K562 (cell line): ENCODE results near the gene ELAC2. TPM values are rescaled to one million over a fixed set of nuclear protein-coding genes. Genes with fewer than 3 reads are reported as not detected.

Experiments used
- ATAC-seq: fragments of 200-7000 bp; cut with Tn5 transposase; 3 replicates; pipeline ENCODE4 v1.9.1; 2020; ENCODE audit warnings: moderate library complexity
- BruUV-seq: library from RNA; stranded (reverse); fragments of 400-500 nt; replicated peaks from 2 replicates; lab custom pipeline; 2021; lab: Mats Ljungman, UMichigan
- CTCF ChIA-PET: fragments of 300-600 bp; formaldehyde crosslinking; extraction: SDS; loops from one replicate; lab custom pipeline; 2021; ENCODE audit warnings: low intra/inter-chr PET ratio; lab: Yijun Ruan, JAX
- POLR2A ChIA-PET: fragments of 300-600, 350-650 bp; sonication (Branson Sonifier 250); formaldehyde crosslinking; extraction: SDS; loops from one replicate; lab custom pipeline; 2021; ENCODE audit warnings: antibody characterized with exemption, inconsistent platforms; lab: Yijun Ruan, JAX
- DNase-seq, 4 experiments: peaks; one replicate each; pipeline versions ENCODE4 v3.0.0 to v3.0.0-alpha.2; 2011 to 2018; ENCODE audit warnings: low spot score in 3 of 4, mixed read lengths in 3 of 4; ENCODE audit errors: extremely low read depth in 1 of 4
- FAIRE-seq: peaks from 2 replicates; lab custom pipeline; 2011; peaks lifted over from hg19 to GRCh38; lab: Jason Lieb, UNC
- H2AFZ ChIP-seq: 2 replicates; pipeline ENCODE4 v1.6.0; 2011; ENCODE audit warnings: low read depth, low read length, control low read depth, inconsistent platforms
- H3K27ac ChIP-seq: fragments of 200-600 bp; 3 replicates; pipeline ENCODE4 v1.8.0; 2011; ENCODE audit warnings: low read depth, mild to moderate bottlenecking, control low read depth, inconsistent platforms, low read length, moderate library complexity, mixed read lengths; ENCODE audit errors: extremely low read depth
- H3K27me3 ChIP-seq, 2 experiments: fragments of 300-600 bp in 1 of 2; 2 replicates in 1 of 2; 3 replicates in 1 of 2; pipeline versions ENCODE4 v1.6.0 to v1.8.0; 2011; ENCODE audit warnings: inconsistent platforms in 2 of 2, low read length in 2 of 2, mild to moderate bottlenecking in 1 of 2, mixed read lengths in 1 of 2, moderate library complexity in 1 of 2; ENCODE audit not compliant: control insufficient read depth in 2 of 2, insufficient read depth in 2 of 2
- H3K36me3 ChIP-seq: fragments of 300-600 bp; 3 replicates; pipeline ENCODE4 v1.8.0; 2011; ENCODE audit warnings: mild to moderate bottlenecking, low read length, inconsistent platforms; ENCODE audit not compliant: control insufficient read depth, insufficient read depth
- H3K4me1 ChIP-seq, 2 experiments: fragments of 200-600 bp in 1 of 2; replicated peaks in 1 of 2; 2 replicates in 1 of 2; 3 replicates in 1 of 2; pipeline versions ENCODE4 v1.5.1 to v1.8.0; 2011; ENCODE audit warnings: inconsistent platforms in 2 of 2, low read length in 2 of 2, mild to moderate bottlenecking in 1 of 2, mixed read lengths in 1 of 2, moderate library complexity in 1 of 2; ENCODE audit not compliant: control insufficient read depth in 2 of 2, insufficient read depth in 2 of 2
- H3K4me2 ChIP-seq: 2 replicates; pipeline ENCODE4 v1.6.1; 2011; ENCODE audit warnings: low read length, control low read depth, inconsistent platforms, mixed read lengths; ENCODE audit not compliant: insufficient read depth
- H3K4me3 ChIP-seq: fragments of 200-600 bp; sonication (generic), shearing (Covaris generic); 2 replicates; pipeline ENCODE4 v1.5.1; 2016; ENCODE audit warnings: control low read depth, inconsistent platforms
- H3K79me2 ChIP-seq: fragments of 200-600 bp; 3 replicates; pipeline ENCODE4 v1.8.0; 2011; ENCODE audit warnings: low read length, inconsistent platforms; ENCODE audit not compliant: control insufficient read depth, insufficient read depth
- H3K9ac ChIP-seq, 2 experiments: 2 replicates each; pipeline versions ENCODE4 v1.6.0 to v1.6.1; 2011; ENCODE audit warnings: low read depth in 2 of 2, low read length in 2 of 2, control low read depth in 1 of 2, inconsistent platforms in 1 of 2, mild to moderate bottlenecking in 1 of 2, mixed read lengths in 1 of 2; ENCODE audit not compliant: insufficient read depth in 1 of 2
- H3K9me1 ChIP-seq: one replicate; pipeline ENCODE4 v1.6.0; 2011; ENCODE audit warnings: inconsistent platforms, mild to moderate bottlenecking, low read length, moderate library complexity; ENCODE audit not compliant: control insufficient read depth, insufficient read depth
- H3K9me3 ChIP-seq: replicated peaks from 2 replicates; pipeline ENCODE4 v1.5.1; 2011; ENCODE audit warnings: low read depth, low read length, inconsistent platforms; ENCODE audit not compliant: control insufficient read depth, insufficient read depth
- H4K20me1 ChIP-seq: replicated peaks from 2 replicates; pipeline ENCODE4 v1.6.1; 2011; ENCODE audit warnings: low read length, inconsistent platforms, mixed read lengths; ENCODE audit not compliant: control insufficient read depth, insufficient read depth
- ESRRA ChIP-seq: fragments of 450-650 bp; IDR thresholded peaks from 2 replicates; pipeline ENCODE4 v1.6.1; 2014; ENCODE audit warnings: low read depth, mild to moderate bottlenecking, moderate library complexity, borderline replicate concordance
- FOSL1 ChIP-seq: fragments of 200-800 bp; sonication (Bioruptor generic); conservative IDR thresholded peaks from 2 replicates; pipeline ENCODE4 v1.6.1; 2016; ENCODE audit warnings: missing genetic modification characterization, missing compliant biosample characterization
- MITF ChIP-seq: IDR thresholded peaks from 2 replicates; pipeline ENCODE4 v1.6.1; 2014; ENCODE audit warnings: antibody characterized with exemption
- STAG1 ChIP-seq: sonication (generic); formaldehyde crosslinking; IDR thresholded peaks from 2 replicates; pipeline ENCODE4 v1.5.0; 2020; ENCODE audit warnings: missing genetic modification reagents, borderline replicate concordance
- SUPT5H ChIP-seq: fragments of 450-650 bp; IDR thresholded peaks from 2 replicates; pipeline ENCODE4 v1.6.1; 2016
- TAF1 ChIP-seq: IDR thresholded peaks from 2 replicates; pipeline ENCODE4 v1.6.1; 2011; ENCODE audit warnings: mild to moderate bottlenecking, low read length, moderate library complexity; ENCODE audit not compliant: insufficient read depth, control insufficient read depth, severe bottlenecking; ENCODE audit errors: extremely low read depth
- TAF15 ChIP-seq: fragments of 200-400 bp; formaldehyde crosslinking; IDR thresholded peaks from 2 replicates; pipeline ENCODE4 v1.6.1; 2017; ENCODE audit warnings: mild to moderate bottlenecking, low read depth, low read length, moderate library complexity
- TRIM28 ChIP-seq: fragments of 450-650 bp; IDR thresholded peaks from 2 replicates; pipeline ENCODE4 v1.6.1; 2017
- ZNF76 ChIP-seq: fragments of 250-450 bp; sonication (Bioruptor Pico); IDR thresholded peaks from 2 replicates; pipeline ENCODE4 v1.4.0; 2020; ENCODE audit warnings: mild to moderate bottlenecking, moderate library complexity, borderline replicate concordance
- WGBS: fragments of 100-300 bp; shearing (Covaris generic); methylation state at CpG from one replicate; pipeline ENCODE4 v1.1.6; 2016; ENCODE audit warnings: low coverage, mixed read lengths; ENCODE audit not compliant: insufficient coverage; ENCODE audit errors: missing lambda C conversion rate; 5-methylcytosine and 5-hydroxymethylcytosine counted together
- in situ Hi-C: fragments of 300-500 bp; cut with MboI; formaldehyde crosslinking; loops from 4 replicates; pipeline ENCODE4 v1.15.0; 2018; ENCODE audit warnings: inconsistent platforms, mixed read lengths
- intact Hi-C: fragments of 100-400 bp; cut with micrococcal nuclease; formaldehyde crosslinking; loops from 2 replicates; pipeline ENCODE4 v1.14.2; 2022
- polyA plus RNA-seq, 8 experiments: library from polyadenylated mRNA; depleted of rRNA in 4 of 8; stranded (reverse) in 5 of 8; unstranded in 3 of 8; fragments of >200 nt; fragmentation: Nextera tagmentation in 2 of 8; fragmentation: Illumina TruSeq in 1 of 8; extraction: Ambion mirVana in 2 of 8; extraction: Trizol in 1 of 8; gene quantifications; 2 replicates each; pipeline versions ENCODE4 v1.2.1 to v1.2.3, GENCODE V29; 2011 to 2014; ENCODE audit warnings: inconsistent platforms in 1 of 8, missing spikeins in 1 of 8
- total RNA-seq, 7 experiments: library from RNA; depleted of rRNA in 6 of 7; stranded (reverse); fragments of >200 nt in 6 of 7; fragmentation: Illumina TruSeq in 2 of 7; extraction: Trizol in 2 of 7; gene quantifications; 2 replicates each; pipeline versions ENCODE4 v1.2.1 to v1.2.3, GENCODE V29; 2011 to 2021; ENCODE audit warnings: low replicate concordance in 1 of 7
- TF ChIP-seq, protein P1 (sequence below): fragments of 200-800 bp; sonication (Bioruptor generic); IDR thresholded peaks from 2 replicates; pipeline ENCODE4 v1.6.1; 2016; ENCODE audit warnings: missing genetic modification characterization, missing compliant biosample characterization
- TF ChIP-seq, protein P2 (sequence below): fragments of 250-450 bp; sonication (Bioruptor Pico); IDR thresholded peaks from 2 replicates; pipeline ENCODE4 v1.9.0; 2021; ENCODE audit warnings: mild to moderate bottlenecking, inconsistent platforms

ELAC2 gene
- total and polyA plus RNA-seq, 9 of the 15 experiments (the other 6 are each of a cell fraction or from before 2014, with no cell fraction given) = 4.5 to 129 (median 70.6) TPM

DNA sequence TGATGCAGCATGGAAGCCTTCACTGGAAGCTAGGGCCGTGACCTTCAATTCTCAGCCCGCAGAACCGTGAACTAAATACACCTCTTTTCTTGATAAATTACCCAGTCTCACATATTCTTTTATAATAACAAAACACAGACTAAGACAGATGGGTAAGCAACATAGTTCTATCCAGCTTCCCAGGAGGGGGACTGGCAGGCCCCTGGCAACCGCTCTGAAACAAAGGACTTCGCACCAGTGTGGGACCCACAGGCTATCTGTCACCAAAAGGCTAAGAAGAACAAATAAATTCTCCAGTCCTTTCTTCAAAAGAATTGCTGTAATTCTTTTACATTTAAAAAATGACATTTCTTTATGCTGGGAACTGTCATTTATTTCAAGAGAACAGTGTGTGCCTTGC lies 19.0 kb downstream of the ELAC2 start:
- no peak overlapping the region for H3K4me2 ChIP-seq
- H3K9ac ChIP-seq = no peak overlapping the region
- H3K27ac ChIP-seq = no peak overlapping the region
- peaks cover 0 to 4% of the 10 kb centered on the region in 2 experiments; a peak in 2 of 5 replicates for H3K4me1 ChIP-seq
- H4K20me1 ChIP-seq = 0 out of 2 replicates have a peak, but pooled peaks cover 14% of the 10 kb centered on the region
- BruUV-seq = no TSS peak
- H3K27me3 ChIP-seq = no peaks in the 10 kb centered on the region
- ChIA-PET POLR2A (interaction anchor here (0.6 kb wide), 1 partner anchor 10 kb away, joined by 3 read pairs; no protein-coding TSS in a partner anchor), CTCF (interaction anchor here (0.7 kb wide), 1 partner anchor 741 kb away, joined by 3 read pairs; no protein-coding TSS in a partner anchor)
- no peaks in the 10 kb centered on the region for H3K9me1 ChIP-seq
- WGBS = 100% methylated on average over 3 of the region's 5 CpGs
- in situ Hi-C loops = no loop called here
- H3K9me3 ChIP-seq = no peaks in the 10 kb centered on the region
- DNase-seq (no peak), ATAC-seq (no peak), FAIRE-seq (no peak)
- H2AFZ ChIP-seq = no peak overlapping the region
- H3K4me3 ChIP-seq = no peak overlapping the region
- H3K79me2 ChIP-seq = no peaks in the 10 kb centered on the region
- intact Hi-C loops = no loop called here
- peaks cover 95% of the 10 kb centered on the region for H3K36me3 ChIP-seq
- TF ChIP-seq FOSL1 (no peak), TAF15 (no peak), TAF1 (no peak), MITF (no peak), SUPT5H (no peak), TRIM28 (no peak), ESRRA (no peak), STAG1 (CRISPR knock-in tag) (no peak), ZNF76 (CRISPR knock-in tag) (no peak)
- TF ChIP-seq, protein P1, sequence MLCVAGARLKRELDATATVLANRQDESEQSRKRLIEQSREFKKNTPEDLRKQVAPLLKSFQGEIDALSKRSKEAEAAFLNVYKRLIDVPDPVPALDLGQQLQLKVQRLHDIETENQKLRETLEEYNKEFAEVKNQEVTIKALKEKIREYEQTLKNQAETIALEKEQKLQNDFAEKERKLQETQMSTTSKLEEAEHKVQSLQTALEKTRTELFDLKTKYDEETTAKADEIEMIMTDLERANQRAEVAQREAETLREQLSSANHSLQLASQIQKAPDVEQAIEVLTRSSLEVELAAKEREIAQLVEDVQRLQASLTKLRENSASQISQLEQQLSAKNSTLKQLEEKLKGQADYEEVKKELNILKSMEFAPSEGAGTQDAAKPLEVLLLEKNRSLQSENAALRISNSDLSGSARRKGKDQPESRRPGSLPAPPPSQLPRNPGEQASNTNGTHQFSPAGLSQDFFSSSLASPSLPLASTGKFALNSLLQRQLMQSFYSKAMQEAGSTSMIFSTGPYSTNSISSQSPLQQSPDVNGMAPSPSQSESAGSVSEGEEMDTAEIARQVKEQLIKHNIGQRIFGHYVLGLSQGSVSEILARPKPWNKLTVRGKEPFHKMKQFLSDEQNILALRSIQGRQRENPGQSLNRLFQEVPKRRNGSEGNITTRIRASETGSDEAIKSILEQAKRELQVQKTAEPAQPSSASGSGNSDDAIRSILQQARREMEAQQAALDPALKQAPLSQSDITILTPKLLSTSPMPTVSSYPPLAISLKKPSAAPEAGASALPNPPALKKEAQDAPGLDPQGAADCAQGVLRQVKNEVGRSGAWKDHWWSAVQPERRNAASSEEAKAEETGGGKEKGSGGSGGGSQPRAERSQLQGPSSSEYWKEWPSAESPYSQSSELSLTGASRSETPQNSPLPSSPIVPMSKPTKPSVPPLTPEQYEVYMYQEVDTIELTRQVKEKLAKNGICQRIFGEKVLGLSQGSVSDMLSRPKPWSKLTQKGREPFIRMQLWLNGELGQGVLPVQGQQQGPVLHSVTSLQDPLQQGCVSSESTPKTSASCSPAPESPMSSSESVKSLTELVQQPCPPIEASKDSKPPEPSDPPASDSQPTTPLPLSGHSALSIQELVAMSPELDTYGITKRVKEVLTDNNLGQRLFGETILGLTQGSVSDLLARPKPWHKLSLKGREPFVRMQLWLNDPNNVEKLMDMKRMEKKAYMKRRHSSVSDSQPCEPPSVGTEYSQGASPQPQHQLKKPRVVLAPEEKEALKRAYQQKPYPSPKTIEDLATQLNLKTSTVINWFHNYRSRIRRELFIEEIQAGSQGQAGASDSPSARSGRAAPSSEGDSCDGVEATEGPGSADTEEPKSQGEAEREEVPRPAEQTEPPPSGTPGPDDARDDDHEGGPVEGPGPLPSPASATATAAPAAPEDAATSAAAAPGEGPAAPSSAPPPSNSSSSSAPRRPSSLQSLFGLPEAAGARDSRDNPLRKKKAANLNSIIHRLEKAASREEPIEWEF (CRISPR knock-in tag) = no peak
- TF ChIP-seq, protein P2, sequence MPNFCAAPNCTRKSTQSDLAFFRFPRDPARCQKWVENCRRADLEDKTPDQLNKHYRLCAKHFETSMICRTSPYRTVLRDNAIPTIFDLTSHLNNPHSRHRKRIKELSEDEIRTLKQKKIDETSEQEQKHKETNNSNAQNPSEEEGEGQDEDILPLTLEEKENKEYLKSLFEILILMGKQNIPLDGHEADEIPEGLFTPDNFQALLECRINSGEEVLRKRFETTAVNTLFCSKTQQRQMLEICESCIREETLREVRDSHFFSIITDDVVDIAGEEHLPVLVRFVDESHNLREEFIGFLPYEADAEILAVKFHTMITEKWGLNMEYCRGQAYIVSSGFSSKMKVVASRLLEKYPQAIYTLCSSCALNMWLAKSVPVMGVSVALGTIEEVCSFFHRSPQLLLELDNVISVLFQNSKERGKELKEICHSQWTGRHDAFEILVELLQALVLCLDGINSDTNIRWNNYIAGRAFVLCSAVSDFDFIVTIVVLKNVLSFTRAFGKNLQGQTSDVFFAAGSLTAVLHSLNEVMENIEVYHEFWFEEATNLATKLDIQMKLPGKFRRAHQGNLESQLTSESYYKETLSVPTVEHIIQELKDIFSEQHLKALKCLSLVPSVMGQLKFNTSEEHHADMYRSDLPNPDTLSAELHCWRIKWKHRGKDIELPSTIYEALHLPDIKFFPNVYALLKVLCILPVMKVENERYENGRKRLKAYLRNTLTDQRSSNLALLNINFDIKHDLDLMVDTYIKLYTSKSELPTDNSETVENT (CRISPR knock-in tag) = no peak
